Chondrocyte (in vitro differentiated cells): ENCODE results near the gene CEP170B. TPM values are rescaled to one million over a fixed set of nuclear protein-coding genes. Genes with fewer than 3 reads are reported as not detected.
A peak's percentile ranks its signal among the peaks of the same experiment; 100 is the strongest.

Experiments
- DNase-seq: peaks from one replicate; pipeline ENCODE4 v3.0.0; 2021; ENCODE audit warnings: mixed read lengths, low spot score
- H3K27ac Mint-ChIP-seq: one replicate; pipeline ENCODE4 v1.8.0; 2021; ENCODE audit warnings: mild to moderate bottlenecking, moderate library complexity, mixed read lengths; ENCODE audit not compliant: unreplicated experiment
- H3K27me3 Mint-ChIP-seq: 2 replicates; pipeline ENCODE4 v1.8.0; 2021; ENCODE audit warnings: low read depth, mixed read lengths
- H3K36me3 Mint-ChIP-seq: 2 replicates; pipeline ENCODE4 v1.8.0; 2021; ENCODE audit warnings: low read depth, mixed read lengths
- H3K4me1 Mint-ChIP-seq: 2 replicates; pipeline ENCODE4 v1.8.0; 2021; ENCODE audit warnings: low read depth, mild to moderate bottlenecking, mixed read lengths
- H3K4me3 Mint-ChIP-seq: one replicate; pipeline ENCODE4 v1.8.0; 2021; ENCODE audit warnings: mild to moderate bottlenecking, moderate library complexity, mixed read lengths; ENCODE audit not compliant: unreplicated experiment
- H3K9me3 Mint-ChIP-seq: 2 replicates; pipeline ENCODE4 v1.8.0; 2021; ENCODE audit warnings: low read depth, mixed read lengths
- CTCF ChIP-seq: fragments of 200-600 bp; sonication (generic); IDR thresholded peaks from 2 replicates; pipeline ENCODE4 v1.5.0; 2021; ENCODE audit warnings: antibody characterized with exemption, mild to moderate bottlenecking, moderate library complexity
- total RNA-seq: library from RNA; stranded (reverse); gene quantifications from 3 replicates; pipeline ENCODE4 v1.2.1, GENCODE V29; 2021

The CEP170B gene
- total RNA-seq, 1 donor from 2014 or later: 39.2 TPM

- H3K27me3 Mint-ChIP-seq: no peaks in the 10 kb centered on the region
- DNase-seq: no peak
- peaks cover 3% of the 10 kb centered on the region for H3K4me1 Mint-ChIP-seq
- no peak overlapping the region for H3K4me3 Mint-ChIP-seq
- no peaks in the 10 kb centered on the region for H3K36me3 Mint-ChIP-seq
- no peaks in the 10 kb centered on the region for H3K9me3 Mint-ChIP-seq
- no peak overlapping the region for H3K27ac Mint-ChIP-seq
- TF ChIP-seq CTCF: no peak
Measured at GRCh38 chr14:104929268-104930230, 64.5 kb downstream of the CEP170B start.

- Mint-ChIP-seq H3K27ac (peak overlapping the region; percentile 63), H3K4me3 (no peak overlapping the region), H3K27me3 (no peaks in the 10 kb centered on the region), H3K4me1 (peaks cover 4% of the 10 kb centered on the region), H3K9me3 (no peaks in the 10 kb centered on the region), H3K36me3 (no peaks in the 10 kb centered on the region)
- DNase-seq: peak; percentile 92
- no peak for TF ChIP-seq CTCF
Measured at GRCh38 chr14:104930526-104931303, 65.6 kb downstream of the CEP170B start.

- H3K36me3 Mint-ChIP-seq: no peaks in the 10 kb centered on the region
- H3K9me3 Mint-ChIP-seq: no peaks in the 10 kb centered on the region
- peak overlapping the region; percentile 63 for H3K27ac Mint-ChIP-seq
- H3K27me3 Mint-ChIP-seq: no peaks in the 10 kb centered on the region
- H3K4me1 Mint-ChIP-seq: peaks cover 4% of the 10 kb centered on the region
- no peak for TF ChIP-seq CTCF
- no peak overlapping the region for H3K4me3 Mint-ChIP-seq
- no peak for DNase-seq
Measured at GRCh38 chr14:104931304-104931770, 66.3 kb downstream of the CEP170B start.

- Mint-ChIP-seq H3K4me3 (no peak overlapping the region), H3K36me3 (no peaks in the 10 kb centered on the region), H3K9me3 (no peaks in the 10 kb centered on the region), H3K27ac (no peak overlapping the region), H3K27me3 (no peaks in the 10 kb centered on the region), H3K4me1 (peaks cover 4% of the 10 kb centered on the region)
- peak; percentile 94 for DNase-seq
- TF ChIP-seq CTCF: no peak
Measured at GRCh38 chr14:104931771-104932675, 67.0 kb downstream of the CEP170B start.
